ENCODE data around the gene PHAF1. TPM values are rescaled to one million over a fixed set of nuclear protein-coding genes. Genes with fewer than 3 reads are reported as not detected.
A peak's percentile ranks its signal among the peaks of the same experiment; 100 is the strongest.

Gene PHAF1
- total and polyA plus RNA-seq, 2 of the 13 experiments (the other 11 are each of a cell fraction or from before 2014, with no cell fraction given), result 48.3 to 174 TPM

GRCh38 chr16:67163164-67163998 lies 53.6 kb downstream of the PHAF1 start:
- H3K9ac ChIP-seq (ENCODE audit: insufficient read depth, low read depth, low read length), result no peak overlapping the region
- peaks cover 39% of the 10 kb centered on the region for H3K4me1 ChIP-seq (ENCODE audit: insufficient read depth, low read length)
- BruUV-seq (replicated peaks), result no TSS peak
- H2AFZ ChIP-seq (ENCODE audit: low read length), result no peak overlapping the region
- H3K79me2 ChIP-seq (ENCODE audit: insufficient read depth, low read length), result no peaks in the 10 kb centered on the region
- H3K9me3 ChIP-seq (ENCODE audit: low read length), result no peaks in the 10 kb centered on the region
- no peak overlapping the region for H3K4me2 ChIP-seq (ENCODE audit: low read depth, low read length)
- DNase-seq (ENCODE audit: low spot score), result no peak
- no peaks in the 10 kb centered on the region for H4K20me1 ChIP-seq (ENCODE audit: insufficient read depth, low read length)
- POLR2A ChIA-PET, result no interaction called here
- intact Hi-C loops (cut with micrococcal nuclease; ENCODE audit: unreplicated experiment), result no loop called here
- no peak for FAIRE-seq
- in situ Hi-C loops (cut with HindIII; ENCODE audit: extremely low pct_ligation_motif_present, low pct_unique_long_range_greater_than_20kb), result no loop called here
- WGBS (ENCODE audit: low lambda C conversion rate), result 98% methylated on average over 99 of the region's 99 CpGs
- no peaks in the 10 kb centered on the region for H3K36me3 ChIP-seq (replicated peaks in 1 of 2; ENCODE audit: control insufficient read depth in 1 of 2, insufficient read depth in 2 of 2, low read length in 2 of 2)
- TF ChIP-seq CCAR2 (optimal IDR thresholded peaks at IDR 0.05; ENCODE audit: low read depth, low read length) (no peak), RBFOX2 (IDR thresholded peaks at IDR 0.05; ENCODE audit: low read depth, low read length) (peak; percentile 41), IKZF1 (IDR thresholded peaks at IDR 0.05) (no peak), ZHX1 (CRISPR knock-in tag; IDR thresholded peaks at IDR 0.05; ENCODE audit: low read depth) (peak; percentile 59; the same call in 1 of the 2 replicates)
- H3K4me3 ChIP-seq (replicated peaks in 1 of 3; ENCODE audit: insufficient read depth in 1 of 3, low read depth in 2 of 3, low read length in 3 of 3), result no peak overlapping the region
- H3K27ac ChIP-seq (ENCODE audit: extremely low read length, insufficient read depth, low read length), result no peak overlapping the region
- CTCF ChIA-PET (ENCODE audit: low intra/inter-chr PET ratio, low total read pairs), result no interaction called here
- ATAC-seq, result no peak
- H3K27me3 ChIP-seq (ENCODE audit: control insufficient read depth in 1 of 2, insufficient read depth in 2 of 2, low read length in 2 of 2), result peaks cover 9 to 33% of the 10 kb centered on the region in 2 experiments

All from HepG2 (cell line).